HCT116 (cell line): ENCODE measurements around the gene SLC27A2. TPM values are rescaled to one million over a fixed set of nuclear protein-coding genes. Genes with fewer than 3 reads are reported as not detected.

ENCODE experiments used
- ATAC-seq: fragments of 200-7000 bp; cut with Tn5 transposase; 2 replicates; pipeline ENCODE4 v1.9.1; 2020; ENCODE audit warnings: mild to moderate bottlenecking, moderate library complexity
- BruUV-seq: library from RNA; stranded (reverse); fragments of 400-500 nt; replicated peaks from 2 replicates; lab custom pipeline; 2021; lab: Mats Ljungman, UMichigan
- CTCF ChIA-PET: fragments of 300-600 bp; sonication (Branson Sonifier 250); formaldehyde crosslinking; loops from one replicate; lab custom pipeline; 2021; ENCODE audit warnings: antibody characterized with exemption; lab: Charles Lee
- POLR2A ChIA-PET: fragments of 300-600, 350-600 bp; sonication (Branson Sonifier 250); formaldehyde crosslinking; loops from one replicate; lab custom pipeline; 2021; ENCODE audit warnings: antibody characterized with exemption; lab: Charles Lee
- RAD21 ChIA-PET, 2 experiments: fragments of 300-600 bp; sonication (Branson Sonifier 250); formaldehyde crosslinking; loops; one replicate each; lab custom pipeline; 2023; ENCODE audit warnings: low total read pairs in 2 of 2; ENCODE audit not compliant: uncharacterized antibody in 2 of 2, unreplicated experiment in 2 of 2, low non-redundant PET in 1 of 2; lab: Charles Lee
- DNase-seq: peaks from one replicate; pipeline ENCODE4 v3.0.0-alpha.2; 2010; ENCODE audit warnings: low read depth, low spot score
- H2AFZ ChIP-seq: fragments of 200-600 bp; shearing (Covaris generic), sonication (generic); 2 replicates; pipeline ENCODE4 v1.6.1; 2017; ENCODE audit warnings: low read depth, mixed run types, mixed read lengths, antibody characterized with exemption, low read length; ENCODE audit not compliant: poor library complexity, severe bottlenecking
- H3K27ac ChIP-seq: 2 replicates; pipeline ENCODE4 v1.5.1; 2012; ENCODE audit warnings: low read depth, low read length
- H3K27me3 ChIP-seq: fragments of 200-600 bp; sonication (generic); 2 replicates; pipeline ENCODE4 v1.6.1; 2016; ENCODE audit warnings: mixed run types, low read length, mixed read lengths; ENCODE audit not compliant: insufficient read depth
- H3K36me3 ChIP-seq, 2 experiments: fragments of 200-500 bp in 1 of 2; fragments of 200-600 bp in 1 of 2; sonication (Bioruptor generic) in 1 of 2; sonication (generic) in 1 of 2; 2 replicates each; pipeline versions ENCODE4 v1.5.1 to v1.6.1; 2014 to 2016; ENCODE audit warnings: low read length in 2 of 2, inconsistent platforms in 1 of 2, mixed read lengths in 1 of 2, mixed run types in 1 of 2; ENCODE audit not compliant: insufficient read depth in 2 of 2, control insufficient read depth in 1 of 2
- H3K4me1 ChIP-seq, 2 experiments: fragments of 200-600 bp in 1 of 2; sonication (generic) in 1 of 2; 2 replicates each; pipeline versions ENCODE4 v1.5.1 to v1.6.1; 2012 to 2017; ENCODE audit warnings: low read length in 2 of 2, inconsistent platforms in 1 of 2, mild to moderate bottlenecking in 1 of 2, mixed read lengths in 1 of 2, mixed run types in 1 of 2, moderate library complexity in 1 of 2; ENCODE audit not compliant: insufficient read depth in 2 of 2, control insufficient read depth in 1 of 2
- H3K4me2 ChIP-seq: fragments of 200-600 bp; sonication (generic); 2 replicates; pipeline ENCODE4 v1.6.1; 2017; ENCODE audit warnings: mixed run types, low read length, mixed read lengths
- H3K4me3 ChIP-seq, 2 experiments: fragments of 200-600 bp in 1 of 2; sonication (generic) in 1 of 2; replicated peaks in 1 of 2; 2 replicates each; pipeline ENCODE4 v1.5.1; 2011 to 2016; ENCODE audit warnings: low read length in 2 of 2, control low read depth in 1 of 2, low read depth in 1 of 2, mild to moderate bottlenecking in 1 of 2, mixed read lengths in 1 of 2, mixed run types in 1 of 2
- H3K79me2 ChIP-seq: fragments of 200-600 bp; sonication (generic); 2 replicates; pipeline ENCODE4 v1.6.1; 2017; ENCODE audit warnings: mild to moderate bottlenecking, mixed run types, low read length, moderate library complexity, mixed read lengths; ENCODE audit not compliant: insufficient read depth
- H3K9ac ChIP-seq: fragments of 200-600 bp; sonication (generic); 2 replicates; pipeline ENCODE4 v1.6.1; 2016; ENCODE audit warnings: low read length, mixed read lengths
- H3K9me2 ChIP-seq: fragments of 200-600 bp; sonication (generic), shearing (Covaris generic); 2 replicates; pipeline ENCODE4 v1.6.1; 2017; ENCODE audit warnings: mixed run types, mild to moderate bottlenecking, moderate library complexity; ENCODE audit not compliant: insufficient read depth
- H3K9me3 ChIP-seq, 2 experiments: fragments of 200-500 bp in 1 of 2; fragments of 200-600 bp in 1 of 2; sonication (Bioruptor generic) in 1 of 2; sonication (generic) in 1 of 2; 2 replicates each; pipeline ENCODE4 v1.6.1; 2014 to 2017; ENCODE audit warnings: low read length in 2 of 2, mixed read lengths in 2 of 2, inconsistent platforms in 1 of 2, low read depth in 1 of 2, mild to moderate bottlenecking in 1 of 2, mixed run types in 1 of 2, moderate library complexity in 1 of 2; ENCODE audit not compliant: control insufficient read depth in 1 of 2, insufficient read depth in 1 of 2
- H4K20me1 ChIP-seq: fragments of 200-600 bp; sonication (generic), shearing (Covaris generic); 2 replicates; pipeline ENCODE4 v1.6.1; 2017; ENCODE audit warnings: mixed run types, mild to moderate bottlenecking, moderate library complexity; ENCODE audit not compliant: insufficient read depth
- CBX3 ChIP-seq: IDR thresholded peaks from 2 replicates; pipeline ENCODE4 v1.6.1; 2012; ENCODE audit warnings: low read depth
- ELF1 ChIP-seq: IDR thresholded peaks from 2 replicates; pipeline ENCODE4 v1.6.1; 2012; ENCODE audit warnings: low read depth, borderline replicate concordance
- EZH2 ChIP-seq: fragments of 200-600 bp; sonication (generic); IDR thresholded peaks from 2 replicates; pipeline ENCODE4 v1.6.1; 2017; ENCODE audit warnings: antibody characterized with exemption, mixed run types
- EZH2phosphoT487 ChIP-seq: fragments of 200-600 bp; IDR thresholded peaks from 2 replicates; pipeline ENCODE4 v1.6.1; 2018; ENCODE audit warnings: antibody characterized with exemption, borderline replicate concordance
- FOSL1 ChIP-seq: IDR thresholded peaks from 2 replicates; pipeline ENCODE4 v1.6.1; 2012; ENCODE audit warnings: low read depth
- JUND ChIP-seq: IDR thresholded peaks from 2 replicates; pipeline ENCODE4 v1.6.1; 2012
- POLR2AphosphoS5 ChIP-seq: IDR thresholded peaks from 2 replicates; pipeline ENCODE4 v1.6.1; 2011; ENCODE audit warnings: mild to moderate bottlenecking, low read depth, low read length, moderate library complexity
- RAD21 ChIP-seq: IDR thresholded peaks from 2 replicates; pipeline ENCODE4 v1.6.1; 2012; ENCODE audit warnings: low read depth, mild to moderate bottlenecking
- SIN3A ChIP-seq: IDR thresholded peaks from 2 replicates; pipeline ENCODE4 v1.6.1; 2012; ENCODE audit warnings: low read depth
- SP1 ChIP-seq: IDR thresholded peaks from 2 replicates; pipeline ENCODE4 v1.6.1; 2012; ENCODE audit warnings: low read depth
- SRF ChIP-seq: IDR thresholded peaks from 2 replicates; pipeline ENCODE4 v1.6.1; 2012; ENCODE audit warnings: low read depth
- ZBTB33 ChIP-seq: IDR thresholded peaks from 2 replicates; pipeline ENCODE4 v1.6.1; 2011; ENCODE audit warnings: mild to moderate bottlenecking, low read length, moderate library complexity; ENCODE audit not compliant: insufficient replicate concordance; ENCODE audit errors: extremely low read depth
- intact Hi-C: fragments of 100-400 bp; cut with micrococcal nuclease; formaldehyde crosslinking; loops from 2 replicates; pipeline ENCODE4 v1.10.0; 2022
- total RNA-seq: library from RNA; stranded (reverse); gene quantifications from one replicate; pipeline ENCODE4 v1.2.1, GENCODE V29; 2021; ENCODE audit not compliant: unreplicated experiment
- TF ChIP-seq, protein P1 (sequence below): IDR thresholded peaks from 2 replicates; pipeline ENCODE4 v1.6.1; 2012
- TF ChIP-seq, protein P2 (sequence below), 3 experiments: fragments of 200-600 bp in 1 of 3; sonication (generic) in 1 of 3; IDR thresholded peaks in 2 of 3; conservative IDR thresholded peaks in 1 of 3; 2 replicates each; pipeline ENCODE4 v1.5.1; 2012 to 2017; ENCODE audit warnings: low read depth in 2 of 3, low read length in 2 of 3, antibody characterized with exemption in 1 of 3, borderline replicate concordance in 1 of 3, control low read depth in 1 of 3, mild to moderate bottlenecking in 1 of 3, mixed read lengths in 1 of 3, mixed run types in 1 of 3, moderate library complexity in 1 of 3; ENCODE audit not compliant: insufficient read depth in 1 of 3

SLC27A2 gene
- total RNA-seq, 1 experiment from 2014 or later: 14.0 TPM

DNA sequence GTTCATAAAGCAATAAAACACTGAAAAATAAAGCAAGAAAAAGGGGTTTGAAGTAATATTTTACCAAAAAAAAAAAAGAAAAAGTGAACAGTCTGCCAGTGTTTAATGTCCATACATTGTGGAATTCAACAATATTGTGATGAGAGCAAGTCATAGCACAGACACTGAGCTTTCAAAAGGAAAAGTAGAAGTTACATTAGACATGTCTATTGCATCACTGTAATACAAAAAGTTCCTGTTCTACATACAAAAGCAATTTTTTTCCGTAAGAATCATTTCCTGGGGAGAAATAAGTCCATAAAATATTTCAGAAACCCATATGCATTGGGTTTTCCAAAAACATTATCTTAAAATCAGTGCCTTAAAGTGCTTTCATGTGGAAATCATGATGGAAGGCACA lies 95.4 kb downstream of the SLC27A2 start:
- Histone ChIP-seq H3K4me1 (no peaks in the 10 kb centered on the region), H3K36me3 (no peaks in the 10 kb centered on the region), H4K20me1 (no peaks in the 10 kb centered on the region), H3K79me2 (no peaks in the 10 kb centered on the region), H3K9me3 (no peaks in the 10 kb centered on the region), H3K27me3 (no peaks in the 10 kb centered on the region), H3K4me3 (no peak overlapping the region), H3K9me2 (no peaks in the 10 kb centered on the region), H3K27ac (no peak overlapping the region), H3K9ac (no peak overlapping the region), H2AFZ (no peak overlapping the region), H3K4me2 (no peak overlapping the region)
- CTCF ChIA-PET: no interaction called here
- intact Hi-C loops: no loop called here
- RAD21 ChIA-PET: no interaction called here
- ATAC-seq (no peak), DNase-seq (no peak)
- TF ChIP-seq RAD21 (no peak), EZH2phosphoT487 (no peak), EZH2 (no peak), CBX3 (no peak), SRF (no peak), SIN3A (no peak), ZBTB33 (no peak), ELF1 (no peak), POLR2AphosphoS5 (no peak), FOSL1 (no peak), JUND (no peak), SP1 (no peak)
- TF ChIP-seq, protein P1, sequence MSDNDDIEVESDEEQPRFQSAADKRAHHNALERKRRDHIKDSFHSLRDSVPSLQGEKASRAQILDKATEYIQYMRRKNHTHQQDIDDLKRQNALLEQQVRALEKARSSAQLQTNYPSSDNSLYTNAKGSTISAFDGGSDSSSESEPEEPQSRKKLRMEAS: no peak
- TF ChIP-seq, protein P2, sequence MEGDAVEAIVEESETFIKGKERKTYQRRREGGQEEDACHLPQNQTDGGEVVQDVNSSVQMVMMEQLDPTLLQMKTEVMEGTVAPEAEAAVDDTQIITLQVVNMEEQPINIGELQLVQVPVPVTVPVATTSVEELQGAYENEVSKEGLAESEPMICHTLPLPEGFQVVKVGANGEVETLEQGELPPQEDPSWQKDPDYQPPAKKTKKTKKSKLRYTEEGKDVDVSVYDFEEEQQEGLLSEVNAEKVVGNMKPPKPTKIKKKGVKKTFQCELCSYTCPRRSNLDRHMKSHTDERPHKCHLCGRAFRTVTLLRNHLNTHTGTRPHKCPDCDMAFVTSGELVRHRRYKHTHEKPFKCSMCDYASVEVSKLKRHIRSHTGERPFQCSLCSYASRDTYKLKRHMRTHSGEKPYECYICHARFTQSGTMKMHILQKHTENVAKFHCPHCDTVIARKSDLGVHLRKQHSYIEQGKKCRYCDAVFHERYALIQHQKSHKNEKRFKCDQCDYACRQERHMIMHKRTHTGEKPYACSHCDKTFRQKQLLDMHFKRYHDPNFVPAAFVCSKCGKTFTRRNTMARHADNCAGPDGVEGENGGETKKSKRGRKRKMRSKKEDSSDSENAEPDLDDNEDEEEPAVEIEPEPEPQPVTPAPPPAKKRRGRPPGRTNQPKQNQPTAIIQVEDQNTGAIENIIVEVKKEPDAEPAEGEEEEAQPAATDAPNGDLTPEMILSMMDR (IDR thresholded peaks at IDR 0.05 in 2 of 3, conservative IDR thresholded peaks at IDR 0.05 in 1 of 3; ENCODE audit: borderline replicate concordance in 1 of 3, insufficient read depth in 1 of 3, low read depth in 2 of 3, low read length in 2 of 3): no peak
- POLR2A ChIA-PET: no interaction called here
- BruUV-seq: no TSS peak
